BJ (cell line): ENCODE data around the gene TNPO3. TPM values are rescaled to one million over a fixed set of nuclear protein-coding genes. Genes with fewer than 3 reads are reported as not detected.
"Not testable (repeated sequence)": the region's sequence is repeated elsewhere in the genome, so short reads cannot be mapped to it uniquely, and the experiment has no call there.

Experiments used
- CTCF ChIA-PET: fragments of 350-600 bp; formaldehyde crosslinking; extraction: SDS; loops from one replicate; lab custom pipeline; 2021; ENCODE audit warnings: antibody characterized with exemption, inconsistent platforms; lab: Yijun Ruan, JAX
- POLR2A ChIA-PET: fragments of 300-600 bp; sonication (Branson Sonifier 250); formaldehyde crosslinking; extraction: SDS; loops from one replicate; lab custom pipeline; 2021; ENCODE audit warnings: antibody characterized with exemption; lab: Charles Lee
- DNase-seq: peaks from one replicate; pipeline ENCODE4 v3.0.0-alpha.2; 2011; ENCODE audit warnings: low read depth
- H3K27me3 ChIP-seq: 2 replicates; pipeline ENCODE4 v1.6.0; 2011; ENCODE audit warnings: low read length; ENCODE audit not compliant: control insufficient read depth, insufficient read depth
- H3K36me3 ChIP-seq: 2 replicates; pipeline ENCODE4 v1.5.1; 2011; ENCODE audit warnings: low read length; ENCODE audit not compliant: control insufficient read depth, insufficient read depth
- H3K4me3 ChIP-seq: 2 replicates; pipeline ENCODE4 v1.5.1; 2011; ENCODE audit warnings: low read depth, mild to moderate bottlenecking, control low read depth, low read length
- polyA plus RNA-seq: library from polyadenylated mRNA; depleted of rRNA; stranded (reverse); fragments of >200 nt; gene quantifications from 2 replicates; pipeline ENCODE4 v1.2.3, GENCODE V29; 2011
- TF ChIP-seq, protein P1 (sequence below): IDR thresholded peaks from 2 replicates; pipeline ENCODE4 v1.5.1; 2011; ENCODE audit warnings: low read depth, mild to moderate bottlenecking, control low read depth, inconsistent platforms, low read length, moderate library complexity; ENCODE audit not compliant: insufficient read depth

Gene TNPO3
- polyA plus RNA-seq, 1 experiment = 36.2 TPM

DNA sequence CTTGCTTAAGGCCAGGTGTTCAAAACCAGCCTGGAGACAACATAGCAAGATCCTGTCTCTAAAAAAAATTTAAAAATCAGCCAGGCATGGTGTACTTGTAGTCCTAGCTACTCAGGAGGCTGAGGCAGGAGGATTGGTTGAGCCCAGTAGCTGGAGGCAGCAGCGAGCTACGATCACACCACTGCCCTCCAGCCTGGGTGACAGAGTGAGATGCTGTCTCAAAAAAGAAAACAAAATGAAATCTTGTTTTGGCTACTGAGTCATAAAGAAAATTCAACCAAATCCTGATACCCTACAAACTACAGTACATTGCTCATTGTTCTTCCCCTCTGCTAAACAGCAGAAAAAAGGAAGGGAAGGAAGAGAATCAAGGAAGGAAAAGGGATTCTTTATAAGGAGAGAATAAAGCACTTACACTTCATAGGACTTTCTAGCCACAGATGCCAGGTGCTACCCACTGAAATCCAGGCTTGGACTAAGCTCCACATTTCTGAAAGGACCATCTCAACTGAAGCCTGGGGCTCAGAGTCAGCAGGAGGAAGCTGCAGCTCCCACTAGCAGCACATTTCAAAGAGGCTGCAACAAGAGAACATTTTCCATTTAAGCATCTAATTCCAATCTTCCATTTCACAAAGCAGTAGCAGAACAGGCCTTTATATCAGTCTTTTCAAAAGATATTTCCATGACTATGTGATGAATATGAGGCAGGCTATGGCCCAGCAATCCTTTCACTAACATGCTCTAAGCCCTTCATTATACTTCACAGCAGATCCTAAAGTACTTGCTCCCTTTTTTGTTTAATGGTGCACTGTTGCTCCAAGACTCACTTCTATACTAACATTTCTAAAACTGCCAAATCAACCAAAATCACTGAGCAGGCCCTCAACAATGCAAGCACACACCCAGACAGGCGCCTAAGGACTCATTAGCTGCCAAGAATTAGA is 13.5 kb downstream of the TNPO3 start:
- POLR2A ChIA-PET = no interaction called here
- H3K36me3 ChIP-seq = peaks cover 6% of the 10 kb centered on the region; the same call in 1 of the 2 replicates
- DNase-seq = no peak
- CTCF ChIA-PET = interaction anchor here (0.7 to 1.5 kb wide), 2 partner anchors 50 to 306 kb away, joined by 3 read pairs; no protein-coding TSS in a partner anchor
- TF ChIP-seq, protein P1, sequence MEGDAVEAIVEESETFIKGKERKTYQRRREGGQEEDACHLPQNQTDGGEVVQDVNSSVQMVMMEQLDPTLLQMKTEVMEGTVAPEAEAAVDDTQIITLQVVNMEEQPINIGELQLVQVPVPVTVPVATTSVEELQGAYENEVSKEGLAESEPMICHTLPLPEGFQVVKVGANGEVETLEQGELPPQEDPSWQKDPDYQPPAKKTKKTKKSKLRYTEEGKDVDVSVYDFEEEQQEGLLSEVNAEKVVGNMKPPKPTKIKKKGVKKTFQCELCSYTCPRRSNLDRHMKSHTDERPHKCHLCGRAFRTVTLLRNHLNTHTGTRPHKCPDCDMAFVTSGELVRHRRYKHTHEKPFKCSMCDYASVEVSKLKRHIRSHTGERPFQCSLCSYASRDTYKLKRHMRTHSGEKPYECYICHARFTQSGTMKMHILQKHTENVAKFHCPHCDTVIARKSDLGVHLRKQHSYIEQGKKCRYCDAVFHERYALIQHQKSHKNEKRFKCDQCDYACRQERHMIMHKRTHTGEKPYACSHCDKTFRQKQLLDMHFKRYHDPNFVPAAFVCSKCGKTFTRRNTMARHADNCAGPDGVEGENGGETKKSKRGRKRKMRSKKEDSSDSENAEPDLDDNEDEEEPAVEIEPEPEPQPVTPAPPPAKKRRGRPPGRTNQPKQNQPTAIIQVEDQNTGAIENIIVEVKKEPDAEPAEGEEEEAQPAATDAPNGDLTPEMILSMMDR = no peak
- no peaks in the 10 kb centered on the region for H3K27me3 ChIP-seq
- no peak overlapping the region for H3K4me3 ChIP-seq

DNA sequence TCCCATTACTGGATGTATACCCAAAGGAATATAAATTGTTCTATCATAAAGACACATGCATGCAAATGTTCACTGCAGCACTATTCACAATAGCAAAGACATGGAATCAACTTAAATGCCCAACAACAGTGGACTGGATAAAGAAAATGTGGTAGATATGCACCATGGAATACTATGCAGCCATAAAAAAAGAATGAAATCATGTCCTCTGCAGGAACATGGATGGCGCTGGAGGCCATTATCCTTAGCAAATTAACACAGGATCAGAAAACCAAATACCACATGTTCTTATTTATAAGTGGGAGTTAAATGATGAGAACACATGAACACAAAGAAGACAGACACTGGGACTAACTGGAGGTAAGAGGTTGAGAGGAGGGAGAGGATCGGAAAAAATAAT is 16.4 kb downstream of the TNPO3 start:
- H3K36me3 ChIP-seq, CTCF ChIA-PET, H3K27me3 ChIP-seq, POLR2A ChIA-PET, DNase-seq, H3K4me3 ChIP-seq: not testable (repeated sequence)

DNA sequence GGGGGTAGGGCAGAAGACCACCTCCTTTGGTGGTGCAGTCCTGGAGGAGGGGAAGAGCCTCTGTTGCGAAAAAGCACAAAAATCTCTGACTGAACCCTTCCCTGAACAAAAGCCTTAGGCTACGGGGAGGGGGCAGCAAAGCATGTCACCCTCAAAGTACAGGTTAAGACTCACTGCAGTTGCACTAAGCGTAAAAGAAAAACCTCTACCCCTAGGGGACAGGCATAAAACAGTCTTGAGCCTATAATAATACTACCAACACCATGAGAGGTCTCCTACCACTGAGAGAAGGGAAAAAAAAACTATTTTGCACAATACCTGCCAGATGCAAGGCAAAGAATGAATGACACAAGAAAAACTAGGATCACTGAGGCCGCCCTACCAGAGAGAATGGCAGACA is 17.3 kb downstream of the TNPO3 start:
- DNase-seq = no peak
- H3K4me3 ChIP-seq = no peak overlapping the region
- peaks cover 6% of the 10 kb centered on the region; the same call in 1 of the 2 replicates for H3K36me3 ChIP-seq
- CTCF ChIA-PET = no interaction called here
- POLR2A ChIA-PET = no interaction called here
- TF ChIP-seq, protein P1 = no peak
- H3K27me3 ChIP-seq = no peaks in the 10 kb centered on the region

DNA sequence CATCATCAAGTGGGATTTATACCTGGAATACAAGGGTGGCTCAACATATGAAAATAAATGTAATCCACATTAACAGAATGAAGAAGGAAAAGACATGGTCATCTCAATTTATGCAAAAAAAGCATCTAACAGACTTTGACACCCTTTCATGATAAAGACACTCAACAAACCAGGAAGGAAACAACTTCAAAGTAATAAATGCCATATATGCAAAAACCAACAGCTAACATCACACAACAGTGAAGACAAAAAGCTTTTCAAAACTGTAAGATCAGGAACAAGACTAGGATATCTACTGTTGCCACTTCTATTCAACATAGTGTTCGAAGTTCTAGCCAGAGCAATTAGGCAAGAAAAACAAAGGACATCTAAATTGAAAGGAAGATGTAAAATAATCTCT is 22.9 kb downstream of the TNPO3 start:
- ChIA-PET POLR2A (no interaction called here), CTCF (no interaction called here)
- TF ChIP-seq, protein P1 = no peak
- H3K4me3 ChIP-seq = no peak overlapping the region
- no peaks in the 10 kb centered on the region for H3K36me3 ChIP-seq
- H3K27me3 ChIP-seq = no peaks in the 10 kb centered on the region
- no peak for DNase-seq

DNA sequence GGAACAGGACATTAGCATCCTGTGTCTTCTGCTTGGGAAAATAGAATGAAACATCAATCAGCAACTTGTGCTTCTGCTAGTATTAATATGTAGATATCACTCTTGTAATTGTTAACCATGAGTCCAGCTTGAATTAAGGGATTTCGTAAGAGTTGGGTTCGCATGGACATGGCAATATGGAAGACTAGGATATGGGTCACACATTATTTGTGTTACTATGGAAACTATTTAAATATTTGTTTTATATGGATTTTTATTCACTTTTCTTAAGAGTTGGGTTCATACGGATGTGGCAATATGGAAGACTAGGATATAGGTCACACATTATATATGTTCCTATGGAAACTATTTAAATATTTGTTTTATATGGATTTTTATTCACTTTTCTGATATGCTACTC is 24.5 kb downstream of the TNPO3 start:
- ChIA-PET POLR2A (no interaction called here), CTCF (no interaction called here)
- TF ChIP-seq, protein P1 = no peak

More for the DNA sequence above, 24.5 kb downstream of the TNPO3 start:
- Histone ChIP-seq H3K36me3 (no peaks in the 10 kb centered on the region), H3K4me3 (no peak overlapping the region), H3K27me3 (no peaks in the 10 kb centered on the region)
- DNase-seq = no peak
